GM12865 (cell line): ENCODE measurements around the gene CCND2.

Source experiments
- DNase-seq: peaks from one replicate; pipeline ENCODE4 v3.0.0; 2010; ENCODE audit warnings: low read depth
- H3K4me3 ChIP-seq: 2 replicates; pipeline ENCODE4 v1.5.1; 2011; ENCODE audit warnings: mild to moderate bottlenecking, low read depth, low read length, control low read depth
- CTCF ChIP-seq: IDR thresholded peaks from 2 replicates; pipeline ENCODE4 v1.5.1; 2011; ENCODE audit warnings: low read length, control low read depth, low read depth, inconsistent platforms; ENCODE audit not compliant: insufficient read depth; ENCODE audit errors: missing control alignments

CCND2 gene

GRCh38 chr12:4244868-4245267, 28.7 kb upstream of the CCND2 start:
- no peak for TF ChIP-seq CTCF
- DNase-seq = no peak
- H3K4me3 ChIP-seq = no peak overlapping the region

- TF ChIP-seq CTCF = no peak
- no peak for DNase-seq
These were observed 28.1 kb upstream of the CCND2 start for GRCh38 chr12:4245446-4245845.

GRCh38 chr12:4246116-4246515, 27.4 kb upstream of the CCND2 start:
- DNase-seq = peak; percentile 62
- H3K4me3 ChIP-seq = no peak overlapping the region
- no peak for TF ChIP-seq CTCF

More at GRCh38 chr12:4245446-4245845, 28.1 kb upstream of the CCND2 start:
- H3K4me3 ChIP-seq = no peak overlapping the region

GRCh38 chr12:4250691-4251090, 22.9 kb upstream of the CCND2 start:
- H3K4me3 ChIP-seq = no peak overlapping the region
- no peak for TF ChIP-seq CTCF
- no peak for DNase-seq

GRCh38 chr12:4251216-4251891, 22.2 kb upstream of the CCND2 start:
- H3K4me3 ChIP-seq = no peak overlapping the region
- no peak for DNase-seq
- TF ChIP-seq CTCF = no peak

- no peak overlapping the region for H3K4me3 ChIP-seq
- no peak for TF ChIP-seq CTCF
- no peak for DNase-seq
These were observed 21.6 kb upstream of the CCND2 start for GRCh38 chr12:4251967-4252366.

GRCh38 chr12:4252601-4253000, 21.0 kb upstream of the CCND2 start:
- H3K4me3 ChIP-seq = no peak overlapping the region
- no peak for DNase-seq
- no peak for TF ChIP-seq CTCF
